SH-SY5Y (cell line): ENCODE measurements around the gene WDPCP.

Source experiments
- GATA2 ChIP-seq: IDR thresholded peaks from 2 replicates; pipeline ENCODE4 v1.6.1; 2011; ENCODE audit warnings: mild to moderate bottlenecking, low read depth, low read length
- GATA3 ChIP-seq: IDR thresholded peaks from 2 replicates; pipeline ENCODE4 v1.6.1; 2011; ENCODE audit warnings: low read depth, mild to moderate bottlenecking, low read length, moderate library complexity

GRCh38 chr2:63073994-63074393, 514.3 kb downstream of the WDPCP start:
- no peak for TF ChIP-seq GATA2
- TF ChIP-seq GATA3: no peak
